Hepatocyte (in vitro differentiated cells): ENCODE measurements around the gene RUFY3.

Source experiments
- CTCF ChIP-seq: fragments of 200-600 bp; sonication (generic); IDR thresholded peaks from 2 replicates; pipeline ENCODE4 v1.5.1; 2016; ENCODE audit warnings: antibody characterized with exemption, mild to moderate bottlenecking; ENCODE audit not compliant: poor library complexity
- EZH2 ChIP-seq: fragments of 200-600 bp; sonication (generic); IDR thresholded peaks from 2 replicates; pipeline ENCODE4 v1.6.1; 2016; ENCODE audit warnings: antibody characterized with exemption, mild to moderate bottlenecking, borderline replicate concordance
- EZH2phosphoT487 ChIP-seq: fragments of 200-600 bp; sonication (generic); IDR thresholded peaks from one replicate; pipeline ENCODE4 v1.6.1; 2018; ENCODE audit warnings: antibody characterized with exemption, mild to moderate bottlenecking, low read depth, moderate library complexity; ENCODE audit not compliant: unreplicated experiment, severe bottlenecking

DNA sequence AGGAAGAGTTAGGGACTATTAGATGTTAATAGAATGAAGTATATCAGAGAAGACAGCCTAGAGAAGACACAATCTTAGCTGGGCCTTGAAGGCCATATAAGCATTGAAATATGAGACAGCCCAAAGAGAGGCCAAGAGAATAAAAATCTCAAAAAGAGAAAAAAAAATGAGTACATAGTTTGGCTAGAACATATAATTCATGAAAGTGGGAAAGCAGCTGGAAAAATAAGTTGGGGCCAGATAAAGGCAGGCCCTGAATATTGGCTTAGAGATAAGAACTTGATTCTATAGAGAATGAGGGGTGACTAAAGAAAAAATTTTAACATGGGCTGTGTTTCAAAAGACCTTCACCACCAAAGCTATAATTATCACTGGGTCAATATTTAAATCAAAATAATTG lies 40.8 kb upstream of the RUFY3 start:
- TF ChIP-seq CTCF: no peak
- no peak for TF ChIP-seq EZH2phosphoT487
- no peak for TF ChIP-seq EZH2
